Muscle of leg (tissue), 9 donors: Measurements from ENCODE around the gene CHST3. TPM values are rescaled to one million over a fixed set of nuclear protein-coding genes. Genes with fewer than 3 reads are reported as not detected.

Experiments
- polyA plus RNA-seq, 8 donors: library from polyadenylated mRNA; unstranded; fragments of 120-200 nt; gene quantifications; one replicate each; pipeline versions ENCODE4 v1.2.1 to v1.2.3, GENCODE V29; 2013; ENCODE audit warnings: inconsistent platforms in 1 of 8, low replicate concordance in 1 of 8; ENCODE audit not compliant: insufficient read length in 8 of 8, insufficient read depth in 1 of 8
- total RNA-seq: library from RNA; stranded (reverse); fragments of 120-200 nt; gene quantifications from one replicate; pipeline ENCODE4 v1.2.4, GENCODE V29; 2013

Gene CHST3
- total and polyA plus RNA-seq, 9 donors = 10.2 to 19.0 (median 13.1) TPM

Other genes starting within 250 kb of the CHST3 start
- 0.09 TPM for gene C10orf105, start 244.6 kb upstream of the CHST3 start, total RNA-seq
- under 1 TPM; 0.08 to 0.48 (median 0.21) TPM for gene C10orf105, start 244.6 kb upstream of the CHST3 start, polyA plus RNA-seq
- gene VSIR, start 190.9 kb upstream of the CHST3 start, total RNA-seq = 23.5 TPM
- 10 to 100 TPM; 30.0 to 45.0 (median 34.8) TPM for gene VSIR, start 190.9 kb upstream of the CHST3 start, polyA plus RNA-seq
- gene PSAP, start 113.1 kb upstream of the CHST3 start, total RNA-seq = 414 TPM
- gene PSAP, start 113.1 kb upstream of the CHST3 start, polyA plus RNA-seq = 100 to 1,000 TPM; 430 to 581 (median 485) TPM
- gene SPOCK2, start 124.2 kb downstream of the CHST3 start, total RNA-seq = 3.7 TPM
- gene SPOCK2, start 124.2 kb downstream of the CHST3 start, polyA plus RNA-seq = 1 to 10 TPM; 3.6 to 6.2 (median 4.1) TPM